MCF 10A (cell line): ENCODE data around the gene TCP11X1. TPM values are rescaled to one million over a fixed set of nuclear protein-coding genes. Genes with fewer than 3 reads are reported as not detected.
"Not testable (repeated sequence)": the region's sequence is repeated elsewhere in the genome, so short reads cannot be mapped to it uniquely, and the experiment has no call there.

Experiments
- Bru-seq: library from RNA; stranded (reverse); fragments of 400-500 nt; gene quantifications from one replicate; lab custom pipeline; 2021; lab: Mats Ljungman, UMichigan
- BruChase-seq, 2 experiments: library from RNA; stranded (reverse); fragments of 400-500 nt; gene quantifications; one replicate each; lab custom pipeline; 2021; lab: Mats Ljungman, UMichigan
- BruUV-seq: library from RNA; stranded (reverse); fragments of 400-500 nt; replicated peaks from 2 replicates; lab custom pipeline; 2021; lab: Mats Ljungman, UMichigan
- CTCF ChIA-PET: fragments of 300-600 bp; sonication (Branson Sonifier 250); formaldehyde crosslinking; extraction: SDS; loops from one replicate; lab custom pipeline; 2021; ENCODE audit warnings: antibody characterized with exemption, inconsistent platforms; lab: Yijun Ruan, JAX
- POLR2A ChIA-PET: fragments of 300-600, 350-650 bp; sonication (Branson Sonifier 250); formaldehyde crosslinking; extraction: SDS; loops from one replicate; lab custom pipeline; 2020; ENCODE audit warnings: antibody characterized with exemption, inconsistent platforms; lab: Yijun Ruan, JAX
- DNase-seq: peaks from one replicate; pipeline ENCODE4 v3.0.0-alpha.2; 2018; ENCODE audit not compliant: unreplicated experiment
- H3K27ac Mint-ChIP-seq: one replicate; pipeline ENCODE4 v1.8.0; 2022; ENCODE audit warnings: mild to moderate bottlenecking, low read depth, mixed read lengths; ENCODE audit not compliant: unreplicated experiment
- H3K27me3 Mint-ChIP-seq: one replicate; pipeline ENCODE4 v1.8.0; 2022; ENCODE audit warnings: mixed read lengths; ENCODE audit not compliant: insufficient read depth, unreplicated experiment
- H3K36me3 Mint-ChIP-seq: one replicate; pipeline ENCODE4 v1.8.0; 2022; ENCODE audit warnings: mild to moderate bottlenecking, moderate library complexity, mixed read lengths; ENCODE audit not compliant: insufficient read depth, unreplicated experiment
- H3K4me1 Mint-ChIP-seq: one replicate; pipeline ENCODE4 v1.8.0; 2022; ENCODE audit warnings: mixed read lengths; ENCODE audit not compliant: insufficient read depth, unreplicated experiment
- H3K4me3 Mint-ChIP-seq: one replicate; pipeline ENCODE4 v1.8.0; 2022; ENCODE audit warnings: mild to moderate bottlenecking, moderate library complexity, mixed read lengths; ENCODE audit not compliant: unreplicated experiment
- H3K9me3 Mint-ChIP-seq: one replicate; pipeline ENCODE4 v1.8.0; 2022; ENCODE audit warnings: mixed read lengths; ENCODE audit not compliant: unreplicated experiment
- CTCF ChIP-seq: fragments of 200-600 bp; IDR thresholded peaks from one replicate; pipeline ENCODE4 v1.8.0; 2022; ENCODE audit warnings: antibody characterized with exemption, mild to moderate bottlenecking; ENCODE audit not compliant: unreplicated experiment
- intact Hi-C: fragments of 100-400 bp; cut with micrococcal nuclease; formaldehyde crosslinking; loops from 2 replicates; pipeline ENCODE4 v1.14.1; 2022
- long read RNA-seq: library from polyadenylated mRNA; stranded (forward); transcript quantifications from one replicate; pipeline ENCODE4 v2.0.0, GENCODE V29; 2022
- total RNA-seq: library from RNA; stranded (reverse); gene quantifications from 2 replicates; pipeline ENCODE4 v1.2.3, GENCODE V29; 2022

TCP11X1 gene
- total RNA-seq: not detected in 2 replicates
- not detected for Bru-seq, nascent RNA
- BruChase-seq, experiment 1, labeled RNA remaining after a 6-hour chase: not detected
- BruChase-seq, experiment 2, labeled RNA remaining after a 2-hour chase: not detected
- long read RNA-seq: 0 reads

- H3K27ac Mint-ChIP-seq, BruUV-seq, H3K27me3 Mint-ChIP-seq, DNase-seq, POLR2A ChIA-PET, H3K4me1 Mint-ChIP-seq, H3K9me3 Mint-ChIP-seq, H3K36me3 Mint-ChIP-seq, intact Hi-C loops, H3K4me3 Mint-ChIP-seq, CTCF ChIA-PET: not testable (repeated sequence)
These were observed at the start of gene TCP11X1 for GRCh38 chrX:102214986-102215385. TCP11X1 (plus strand) TSS chrX:102215301.

DNA sequence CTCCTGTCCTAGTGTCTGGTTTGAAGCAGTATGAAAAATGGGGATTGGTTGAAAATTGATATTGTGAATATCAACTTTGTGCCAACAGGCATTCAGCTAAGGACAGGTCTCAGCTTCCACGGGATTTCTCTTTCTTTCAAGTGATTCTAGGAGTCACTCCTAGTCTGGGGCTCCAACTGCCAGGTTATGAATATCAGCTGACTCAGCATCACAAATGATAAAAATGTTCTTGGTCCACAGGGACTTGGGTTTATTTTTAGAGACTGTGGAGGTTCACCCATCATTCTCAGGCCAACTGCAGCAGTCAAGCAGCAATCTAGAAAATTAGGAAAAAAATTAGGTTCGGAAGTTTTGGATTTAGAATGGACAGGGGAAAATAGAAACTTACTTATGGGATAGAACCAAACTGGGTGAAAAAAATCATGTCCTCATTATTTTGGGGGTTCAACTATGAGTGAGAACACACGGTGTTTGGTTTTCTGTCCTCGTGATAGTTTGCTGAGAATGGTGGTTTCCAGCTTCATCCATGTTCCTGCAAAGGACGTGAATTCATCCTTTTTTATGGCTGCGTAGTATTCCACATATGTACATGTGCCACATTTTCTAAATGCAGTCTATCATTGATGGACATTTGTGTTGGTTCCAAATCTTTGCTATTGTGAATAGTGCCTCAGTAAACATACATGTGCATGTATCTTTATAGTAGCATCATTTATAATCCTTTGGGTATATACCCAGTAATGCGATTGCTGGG is 29.0 kb upstream of the TCP11X1 start:
- Mint-ChIP-seq H3K27me3 (peaks cover 30% of the 10 kb centered on the region), H3K27ac (no peak overlapping the region), H3K4me3 (no peak overlapping the region), H3K36me3 (no peaks in the 10 kb centered on the region), H3K9me3 (peaks cover 12% of the 10 kb centered on the region), H3K4me1 (no peaks in the 10 kb centered on the region)
- ChIA-PET CTCF (no interaction called here), POLR2A (no interaction called here)
- DNase-seq: no peak
- no TSS peak for BruUV-seq
- TF ChIP-seq CTCF: no peak
- intact Hi-C loops: no loop called here

DNA sequence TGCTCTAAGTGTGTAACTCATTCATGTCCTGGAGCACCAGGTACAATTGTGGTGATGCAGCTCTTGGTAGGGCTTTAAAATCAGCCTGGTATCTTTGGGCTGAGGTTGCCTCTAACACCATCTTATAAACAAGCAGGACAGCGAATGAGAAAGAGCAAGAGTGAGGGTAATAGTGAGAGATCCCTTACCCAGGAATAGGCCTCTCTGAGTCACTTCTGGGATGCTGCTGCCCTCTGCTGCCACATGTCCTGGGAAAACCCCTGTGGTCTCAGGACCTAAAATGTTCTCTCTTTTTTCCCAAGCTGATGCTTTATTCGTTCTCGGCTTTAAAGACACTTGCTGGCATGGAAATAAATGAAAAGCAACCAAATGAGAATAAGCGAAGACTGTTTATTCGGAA is 7.2 kb upstream of the TCP11X1 start:
- CTCF ChIA-PET, H3K27me3 Mint-ChIP-seq, DNase-seq, POLR2A ChIA-PET, H3K9me3 Mint-ChIP-seq, H3K36me3 Mint-ChIP-seq, H3K4me1 Mint-ChIP-seq, BruUV-seq, H3K4me3 Mint-ChIP-seq, intact Hi-C loops, H3K27ac Mint-ChIP-seq: not testable (repeated sequence)

DNA sequence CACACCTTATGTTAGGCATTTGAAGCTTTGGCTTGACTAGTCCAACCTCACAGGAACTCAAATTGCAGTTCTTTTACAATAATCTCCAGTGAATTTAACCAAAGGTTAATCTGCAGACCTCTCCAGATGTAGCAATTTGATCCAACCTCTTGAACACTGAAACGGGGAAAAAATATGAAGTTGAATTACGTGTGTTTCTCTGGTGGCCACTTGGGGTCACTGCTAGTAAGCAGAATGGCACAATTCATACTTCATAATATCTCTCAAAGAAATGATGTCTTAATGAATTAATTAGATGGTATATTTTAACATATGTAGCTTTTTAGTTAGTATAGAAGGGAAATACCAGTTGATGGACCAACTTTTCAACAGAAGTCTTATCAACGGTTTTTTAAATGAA is 1.4 kb downstream of the TCP11X1 start:
- POLR2A ChIA-PET, DNase-seq, H3K36me3 Mint-ChIP-seq, H3K27me3 Mint-ChIP-seq, H3K4me1 Mint-ChIP-seq, H3K27ac Mint-ChIP-seq, H3K9me3 Mint-ChIP-seq, H3K4me3 Mint-ChIP-seq, intact Hi-C loops, CTCF ChIA-PET, BruUV-seq: not testable (repeated sequence)

- H3K36me3 Mint-ChIP-seq, POLR2A ChIA-PET, BruUV-seq, H3K4me3 Mint-ChIP-seq, DNase-seq, H3K27ac Mint-ChIP-seq, H3K9me3 Mint-ChIP-seq, H3K27me3 Mint-ChIP-seq, intact Hi-C loops, H3K4me1 Mint-ChIP-seq, CTCF ChIA-PET: not testable (repeated sequence)
These were observed 20.6 kb downstream of the TCP11X1 start for GRCh38 chrX:102235678-102236077.

- H3K27me3 Mint-ChIP-seq, H3K36me3 Mint-ChIP-seq, H3K27ac Mint-ChIP-seq, BruUV-seq, intact Hi-C loops, H3K4me1 Mint-ChIP-seq, CTCF ChIA-PET, H3K9me3 Mint-ChIP-seq, POLR2A ChIA-PET, DNase-seq, H3K4me3 Mint-ChIP-seq: not testable (repeated sequence)
These were observed 25.2 kb downstream of the TCP11X1 start for GRCh38 chrX:102240265-102240664.

DNA sequence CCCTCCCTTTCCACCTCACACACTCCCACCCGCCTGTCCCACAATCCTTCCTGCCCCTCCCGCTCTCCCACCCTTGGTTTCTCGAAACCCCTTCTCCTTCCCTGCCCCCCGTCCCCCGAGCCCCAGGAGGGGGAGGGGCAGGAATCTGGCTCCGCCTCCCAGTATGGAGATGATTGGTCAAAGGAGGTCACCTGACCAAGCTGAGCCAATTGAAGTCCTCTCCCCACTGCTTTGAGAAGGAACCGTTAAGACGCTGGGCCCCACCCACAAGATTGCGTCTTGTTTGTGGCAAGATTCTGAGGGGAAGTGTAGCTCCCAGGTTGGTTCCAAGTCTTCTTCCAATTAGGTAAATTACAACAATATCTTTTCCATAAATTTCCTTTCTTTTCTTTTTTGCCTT is 31.8 kb downstream of the TCP11X1 start, which contains the start of gene NXF2:
Gene NXF2, plus strand, starts transcription at position 275 of the 400 bp plus-strand sequence. CDS start 59,912 bp downstream, outside the sequence.
- H3K36me3 Mint-ChIP-seq, intact Hi-C loops, H3K4me3 Mint-ChIP-seq, DNase-seq, H3K27ac Mint-ChIP-seq, H3K4me1 Mint-ChIP-seq, H3K27me3 Mint-ChIP-seq, CTCF ChIA-PET, H3K9me3 Mint-ChIP-seq, POLR2A ChIA-PET, BruUV-seq: not testable (repeated sequence)

GRCh38 chrX:102272231-102272630 is 57.1 kb downstream of the TCP11X1 start:
- H3K4me3 Mint-ChIP-seq, POLR2A ChIA-PET: not testable (repeated sequence)

More at GRCh38 chrX:102272231-102272630, 57.1 kb downstream of the TCP11X1 start:
- H3K27ac Mint-ChIP-seq, DNase-seq, intact Hi-C loops, H3K4me1 Mint-ChIP-seq, H3K27me3 Mint-ChIP-seq, H3K9me3 Mint-ChIP-seq, CTCF ChIA-PET, BruUV-seq, H3K36me3 Mint-ChIP-seq: not testable (repeated sequence)
